Small intestine (tissue), 7 donors: ENCODE results near the gene TRIM6. TPM values are rescaled to one million over a fixed set of nuclear protein-coding genes. Genes with fewer than 3 reads are reported as not detected.

Experiments used
- DNase-seq, 2 donors: peaks; one replicate each; pipeline versions ENCODE4 v3.0.0 to v3.0.0-alpha.2; 2013
- FAIRE-seq: peaks from 2 replicates; lab custom pipeline; 2012; peaks lifted over from hg19 to GRCh38; lab: Jason Lieb, UNC
- H3K27ac ChIP-seq, 3 donors: one replicate each; pipeline ENCODE4 v1.5.1; 2013; ENCODE audit warnings: low read length in 2 of 3, mild to moderate bottlenecking in 2 of 3, control low read depth in 1 of 3, inconsistent platforms in 1 of 3, low read depth in 1 of 3, moderate library complexity in 1 of 3
- H3K27me3 ChIP-seq, 3 donors: one replicate each; pipeline ENCODE4 v1.6.1; 2013; ENCODE audit warnings: low read length in 3 of 3, inconsistent platforms in 1 of 3; ENCODE audit not compliant: control insufficient read depth in 3 of 3, insufficient read depth in 3 of 3
- H3K36me3 ChIP-seq, 3 donors: one replicate each; pipeline ENCODE4 v1.6.1; 2013; ENCODE audit warnings: low read length in 3 of 3, inconsistent platforms in 1 of 3, low read depth in 1 of 3, mild to moderate bottlenecking in 1 of 3, moderate library complexity in 1 of 3; ENCODE audit not compliant: control insufficient read depth in 3 of 3, insufficient read depth in 2 of 3
- H3K4me1 ChIP-seq, 3 donors: one replicate each; pipeline ENCODE4 v1.6.1; 2013; ENCODE audit warnings: low read length in 2 of 3, inconsistent platforms in 1 of 3, low read depth in 1 of 3, mild to moderate bottlenecking in 1 of 3, moderate library complexity in 1 of 3; ENCODE audit not compliant: control insufficient read depth in 3 of 3, insufficient read depth in 2 of 3
- H3K4me3 ChIP-seq, 3 donors: one replicate each; pipeline ENCODE4 v1.5.1; 2013; ENCODE audit warnings: low read length in 3 of 3, control low read depth in 1 of 3, inconsistent platforms in 1 of 3, low read depth in 1 of 3, mild to moderate bottlenecking in 1 of 3, moderate library complexity in 1 of 3
- H3K9me3 ChIP-seq, 2 donors: one replicate each; pipeline ENCODE4 v1.6.1; 2013; ENCODE audit warnings: low read depth in 1 of 2, low read length in 1 of 2; ENCODE audit not compliant: control insufficient read depth in 2 of 2, insufficient read depth in 1 of 2
- WGBS, 3 donors: extraction: QIAGEN DNeasy Blood & Tissue Kit; methylation state at CpG; one replicate each; pipeline ENCODE4 v1.1.7; 2013; 5-methylcytosine and 5-hydroxymethylcytosine counted together
- polyA plus RNA-seq, 4 donors: library from polyadenylated mRNA; stranded (reverse) in 3 of 4; unstranded in 1 of 4; fragments of 200-250 nt in 3 of 4; fragments of 120-200 nt in 1 of 4; gene quantifications; one replicate each; pipeline versions ENCODE4 v1.2.1 to v1.2.3, GENCODE V29; 2013
- donor health status: healthy with polysubstance abuse.
- donor health status: control.
- donor health status: control.
- donor health status: Bipolar disorder and iron deficiency.
- donor health status: healthy.

Gene TRIM6
- polyA plus RNA-seq, 4 donors, result 0.54 to 3.0 (median 1.1) TPM; not detected in 1

- Histone ChIP-seq H3K4me3 (no peak overlapping the region), H3K27ac (no peak overlapping the region), H3K27me3 (no peaks in the 10 kb centered on the region), H3K9me3 (no peaks in the 10 kb centered on the region), H3K36me3 (no peaks in the 10 kb centered on the region), H3K4me1 (no peaks in the 10 kb centered on the region)
- no peak for FAIRE-seq
- 91 to 94% (median 92%) methylated on average over 11 of the region's 11 CpGs for WGBS, 3 donors
- no peak for DNase-seq
Measured at GRCh38 chr11:5611627-5612026, 15.2 kb downstream of the TRIM6 start.

- no peak for FAIRE-seq
- H3K27me3 ChIP-seq, result no peaks in the 10 kb centered on the region
Measured at GRCh38 chr11:5618807-5619206, 22.4 kb downstream of the TRIM6 start.

GRCh38 chr11:5620651-5621521 lies 24.4 kb downstream of the TRIM6 start:
- Histone ChIP-seq H3K36me3 (no peaks in the 10 kb centered on the region), H3K4me1 (peaks cover 6 to 21% (median 11%) of the 10 kb centered on the region in 3 donors), H3K4me3 (no peak overlapping the region), H3K9me3 (no peaks in the 10 kb centered on the region), H3K27ac (peak overlapping the region in 2 of 3 donors; percentile 4 to 26), H3K27me3 (no peaks in the 10 kb centered on the region)
- 17 to 40% (median 39%) methylated on average over 3 of the region's 3 CpGs for WGBS, 3 donors
- no peak for FAIRE-seq
- DNase-seq, result peak; percentile 56 to 74

More at GRCh38 chr11:5618807-5619206, 22.4 kb downstream of the TRIM6 start:
- DNase-seq, result peak in 1 of 2 donors; percentile 38
- WGBS, 3 donors, result 64 to 79% (median 66%) methylated on average over 3 of the region's 3 CpGs
- Histone ChIP-seq H3K4me3 (no peak overlapping the region), H3K27ac (no peak overlapping the region), H3K36me3 (no peaks in the 10 kb centered on the region), H3K9me3 (no peaks in the 10 kb centered on the region), H3K4me1 (peaks cover 3 to 11% (median 8%) of the 10 kb centered on the region in 3 donors)

GRCh38 chr11:5621580-5621979 lies 25.1 kb downstream of the TRIM6 start:
- no peak for DNase-seq
- H3K36me3 ChIP-seq, result no peaks in the 10 kb centered on the region
- H3K4me3 ChIP-seq, result no peak overlapping the region
- H3K4me1 ChIP-seq, result peaks cover 8 to 27% (median 11%) of the 10 kb centered on the region in 3 donors
- H3K9me3 ChIP-seq, result no peaks in the 10 kb centered on the region
- H3K27ac ChIP-seq, result no peak overlapping the region
- no peak for FAIRE-seq
- H3K27me3 ChIP-seq, result no peaks in the 10 kb centered on the region

- Histone ChIP-seq H3K27ac (no peak overlapping the region), H3K27me3 (no peaks in the 10 kb centered on the region), H3K4me1 (peaks cover 8 to 27% (median 11%) of the 10 kb centered on the region in 3 donors), H3K9me3 (no peaks in the 10 kb centered on the region), H3K4me3 (no peak overlapping the region), H3K36me3 (no peaks in the 10 kb centered on the region)
- DNase-seq, result peak; percentile 7 to 35
- WGBS, 3 donors, result 57 to 78% (median 75%) methylated on average over 3 of the region's 3 CpGs
- FAIRE-seq, result no peak
Measured at GRCh38 chr11:5622802-5623201, 26.4 kb downstream of the TRIM6 start.

- DNase-seq (peak; percentile 89 to 94), FAIRE-seq (peak; percentile 47)
- H3K4me1 ChIP-seq, result peaks cover 8 to 27% (median 11%) of the 10 kb centered on the region in 3 donors
- H3K36me3 ChIP-seq, result no peaks in the 10 kb centered on the region
- 3 to 14% (median 4%) methylated on average over 7 of the region's 7 CpGs for WGBS, 3 donors
- peak within 1 kb of the TSS; percentile 51 to 70 (median 62) for H3K4me3 ChIP-seq
- H3K9me3 ChIP-seq, result no peaks in the 10 kb centered on the region
- H3K27ac ChIP-seq, result peak within 1 kb of the TSS; percentile 71 to 90 (median 87)
- H3K27me3 ChIP-seq, result no peaks in the 10 kb centered on the region
Measured at GRCh38 chr11:5624489-5625279, 28.2 kb downstream of the TRIM6 start, which contains the start of gene TRIM34. TSS of gene TRIM34 (plus strand) at chr11:5625001. CDS start at chr11:5632332, 7,331 bp downstream.

GRCh38 chr11:5625281-5625680 lies 28.8 kb downstream of the TRIM6 start:
- Histone ChIP-seq H3K36me3 (peaks cover 0 to 1% (median 0%) of the 10 kb centered on the region in 3 donors), H3K27ac (peak overlapping the region; percentile 71 to 90 (median 87)), H3K9me3 (no peaks in the 10 kb centered on the region), H3K4me3 (peak overlapping the region; percentile 51 to 70 (median 62)), H3K27me3 (no peaks in the 10 kb centered on the region), H3K4me1 (peaks cover 8 to 27% (median 11%) of the 10 kb centered on the region in 3 donors)
- peak in 1 of 2 donors; percentile 8 for DNase-seq
- FAIRE-seq, result no peak
- 3 to 10% (median 8%) methylated on average over 4 of the region's 4 CpGs for WGBS, 3 donors

- Histone ChIP-seq H3K4me1 (peaks cover 6 to 18% (median 6%) of the 10 kb centered on the region in 3 donors), H3K27ac (peak overlapping the region in 1 of 3 donors; percentile 36), H3K9me3 (no peaks in the 10 kb centered on the region), H3K27me3 (no peaks in the 10 kb centered on the region), H3K36me3 (peaks cover 0 to 2% (median 0%) of the 10 kb centered on the region in 3 donors), H3K4me3 (no peak overlapping the region)
- 61 to 76% (median 64%) methylated on average over 5 of the region's 5 CpGs for WGBS, 3 donors
- DNase-seq (no peak), FAIRE-seq (no peak)
Measured at GRCh38 chr11:5626196-5626595, 29.8 kb downstream of the TRIM6 start.
